DOHH2 (cell line): ENCODE measurements around the gene TCEA2.

Experiments used
- H3F3A ChIP-seq: fragments of 200-600 bp; sonication (generic), shearing (Covaris generic); 2 replicates; pipeline ENCODE4 v1.6.0; 2016; ENCODE audit warnings: antibody characterized with exemption, mild to moderate bottlenecking; ENCODE audit not compliant: control insufficient read depth, insufficient read depth
- H3K27ac ChIP-seq: fragments of 200-600 bp; sonication (generic); 2 replicates; pipeline ENCODE4 v1.5.1; 2014; ENCODE audit warnings: low read depth, mild to moderate bottlenecking, low read length, moderate library complexity
- H3K27me3 ChIP-seq: fragments of 200-600 bp; sonication (generic); 2 replicates; pipeline ENCODE4 v1.6.1; 2014; ENCODE audit warnings: mild to moderate bottlenecking, low read length, mixed read lengths; ENCODE audit not compliant: control insufficient read depth
- H3K36me3 ChIP-seq: fragments of 200-600 bp; sonication (generic); 2 replicates; pipeline ENCODE4 v1.6.1; 2014; ENCODE audit warnings: mild to moderate bottlenecking, low read length, moderate library complexity, mixed read lengths; ENCODE audit not compliant: control insufficient read depth
- H3K4me1 ChIP-seq: fragments of 200-600 bp; sonication (generic); 2 replicates; pipeline ENCODE4 v1.6.1; 2014; ENCODE audit warnings: mild to moderate bottlenecking, low read length, mixed read lengths; ENCODE audit not compliant: control insufficient read depth
- H3K4me2 ChIP-seq: fragments of 200-600 bp; sonication (generic); 2 replicates; pipeline ENCODE4 v1.6.0; 2014; ENCODE audit warnings: mild to moderate bottlenecking, low read length, moderate library complexity
- H3K4me3 ChIP-seq: fragments of 200-600 bp; sonication (generic); 2 replicates; pipeline ENCODE4 v1.5.1; 2014; ENCODE audit warnings: mild to moderate bottlenecking, low read length, mixed read lengths
- H3K79me2 ChIP-seq: fragments of 200-600 bp; sonication (generic); 2 replicates; pipeline ENCODE4 v1.6.1; 2014; ENCODE audit warnings: mild to moderate bottlenecking, low read length, mixed read lengths; ENCODE audit not compliant: control insufficient read depth
- H3K9me2 ChIP-seq: fragments of 200-600 bp; sonication (generic); replicated peaks from 2 replicates; pipeline ENCODE4 v1.6.1; 2014; ENCODE audit warnings: mild to moderate bottlenecking, low read length, mixed read lengths; ENCODE audit not compliant: control insufficient read depth
- H3K9me3 ChIP-seq: fragments of 200-600 bp; sonication (generic); 2 replicates; pipeline ENCODE4 v1.6.1; 2014; ENCODE audit warnings: antibody characterized with exemption, low read length, mixed read lengths; ENCODE audit not compliant: control insufficient read depth, insufficient read depth
- H4K20me1 ChIP-seq: fragments of 200-600 bp; sonication (generic); 2 replicates; pipeline ENCODE4 v1.6.0; 2014; ENCODE audit warnings: low read depth, mild to moderate bottlenecking, antibody characterized with exemption, low read length, moderate library complexity; ENCODE audit not compliant: control insufficient read depth, insufficient read depth
- CTCF ChIP-seq: fragments of 200-600 bp; sonication (generic); IDR thresholded peaks from one replicate; pipeline ENCODE4 v1.5.1; 2014; ENCODE audit warnings: antibody characterized with exemption, mild to moderate bottlenecking, low read depth, low read length; ENCODE audit not compliant: poor library complexity, severe bottlenecking
- EZH2phosphoT487 ChIP-seq: fragments of 200-600 bp; sonication (generic); IDR thresholded peaks from 2 replicates; pipeline ENCODE4 v1.6.1; 2017; ENCODE audit warnings: borderline replicate concordance, mild to moderate bottlenecking, antibody characterized with exemption, low read length, moderate library complexity, mixed read lengths

TCEA2 gene

DNA sequence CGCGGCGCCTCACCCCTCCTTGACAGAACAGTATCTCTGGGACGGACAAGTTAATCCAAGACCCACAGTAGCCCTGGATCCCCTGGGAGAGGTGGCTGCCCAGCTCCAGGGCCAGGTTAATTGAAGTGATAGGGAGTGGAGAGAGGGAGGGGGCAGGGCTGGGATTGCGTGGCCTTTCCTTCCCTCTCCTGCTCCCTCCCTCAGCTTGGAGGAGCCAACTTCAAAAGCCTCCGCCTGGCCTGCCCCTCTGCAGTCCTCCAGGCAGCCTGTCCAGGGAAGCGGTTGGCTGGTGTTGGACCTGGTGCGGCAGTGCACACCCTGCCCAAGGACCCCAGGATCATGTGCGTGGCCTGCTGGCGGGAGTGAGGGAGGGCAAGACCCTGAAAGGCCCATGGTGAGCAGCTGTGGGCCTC, 27.1 kb upstream of the TCEA2 start, which contains the start of gene C20orf204:
TSS of gene C20orf204 (plus strand) at position 250 of the 413 bp plus-strand sequence. CDS start at position 392, 142 bp downstream.
- Histone ChIP-seq H4K20me1 (no peaks in the 10 kb centered on the region), H3K27me3 (no peaks in the 10 kb centered on the region), H3K36me3 (peaks cover 36% of the 10 kb centered on the region), H3K79me2 (no peaks in the 10 kb centered on the region), H3F3A (peaks cover 15% of the 10 kb centered on the region; the same call in 1 of the 2 replicates), H3K4me1 (peaks cover 61% of the 10 kb centered on the region), H3K4me3 (peak within 1 kb of the TSS; percentile 74; the same call in 1 of the 2 replicates), H3K9me2 (no peaks in the 10 kb centered on the region), H3K27ac (peak within 1 kb of the TSS; percentile 70), H3K4me2 (peak within 1 kb of the TSS; percentile 84), H3K9me3 (no peaks in the 10 kb centered on the region)
- TF ChIP-seq CTCF: no peak
- TF ChIP-seq EZH2phosphoT487: no peak

DNA sequence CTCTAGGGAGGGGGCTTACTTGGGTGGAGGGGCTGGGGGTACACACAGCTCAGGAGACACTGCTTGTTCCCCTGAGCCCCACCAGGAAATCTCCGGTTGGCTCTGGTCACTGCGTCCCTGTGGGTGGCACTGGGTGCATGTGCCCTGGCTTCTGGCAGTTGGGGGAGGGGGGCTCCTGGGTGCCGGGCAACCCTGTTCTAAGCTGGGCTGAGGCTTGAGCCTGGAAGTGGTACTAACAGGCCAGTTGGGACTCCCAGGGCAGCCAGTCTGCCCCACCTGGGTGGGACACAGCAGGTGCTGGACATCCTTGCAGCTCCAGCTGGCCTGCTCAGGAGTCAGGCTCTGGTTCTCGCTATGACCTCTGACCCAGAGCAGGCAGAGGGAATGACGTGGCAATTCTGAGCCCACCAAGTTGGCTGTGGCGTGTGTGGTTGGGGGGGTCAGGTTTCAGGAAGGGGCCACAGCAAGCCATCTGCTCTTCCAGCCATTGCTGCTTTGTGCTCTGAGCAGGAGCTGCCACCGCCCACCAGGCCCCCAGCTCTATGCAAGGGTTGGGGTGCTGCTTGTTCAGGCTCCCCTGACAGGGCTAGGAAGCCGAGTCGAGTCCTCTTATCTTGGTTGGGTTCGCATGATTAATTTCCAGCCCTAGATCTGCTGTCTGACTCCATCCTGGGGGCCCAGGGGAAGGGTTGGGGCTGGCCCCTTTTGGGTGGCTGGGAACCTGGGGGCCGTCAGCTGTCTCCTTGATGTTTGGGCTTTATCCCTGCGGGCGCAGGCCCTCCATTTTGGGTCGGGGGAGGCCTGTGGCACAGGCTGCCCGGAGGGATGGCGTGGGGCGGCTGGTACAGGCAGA, 26.4 kb upstream of the TCEA2 start:
- Histone ChIP-seq H3K27me3 (no peaks in the 10 kb centered on the region), H3K9me2 (no peaks in the 10 kb centered on the region), H4K20me1 (no peaks in the 10 kb centered on the region), H3K4me3 (peak overlapping the region; percentile 74; the same call in 1 of the 2 replicates), H3K4me1 (peaks cover 67% of the 10 kb centered on the region), H3F3A (peaks cover 15% of the 10 kb centered on the region; the same call in 1 of the 2 replicates), H3K4me2 (peak overlapping the region; percentile 84), H3K79me2 (no peaks in the 10 kb centered on the region), H3K27ac (peak overlapping the region; percentile 70), H3K36me3 (peaks cover 32% of the 10 kb centered on the region), H3K9me3 (no peaks in the 10 kb centered on the region)
- TF ChIP-seq EZH2phosphoT487 (no peak), CTCF (no peak)

DNA sequence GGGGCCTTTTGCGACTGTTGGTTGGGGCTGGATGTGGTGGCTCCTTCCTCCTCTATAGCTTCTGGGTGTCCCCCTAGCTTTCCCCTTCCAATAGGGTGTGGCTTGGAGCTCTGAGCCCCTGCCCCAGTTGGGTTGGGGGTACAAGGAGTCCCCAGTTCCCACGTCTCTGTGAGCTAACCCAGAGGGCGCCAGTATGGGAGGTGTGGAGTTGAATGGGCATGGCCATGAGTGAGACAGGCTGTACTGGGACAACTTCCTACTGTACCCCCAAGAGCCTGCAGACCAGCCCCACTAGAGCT, 25.9 kb upstream of the TCEA2 start:
- peak overlapping the region; percentile 70 for H3K27ac ChIP-seq
- peak overlapping the region; percentile 74 for H3K4me3 ChIP-seq
- peak overlapping the region; percentile 84 for H3K4me2 ChIP-seq
- no peaks in the 10 kb centered on the region for H3K79me2 ChIP-seq
- peaks cover 73% of the 10 kb centered on the region for H3K4me1 ChIP-seq
- H3K9me3 ChIP-seq: no peaks in the 10 kb centered on the region
- no peaks in the 10 kb centered on the region for H3K9me2 ChIP-seq
- peaks cover 15% of the 10 kb centered on the region; the same call in 1 of the 2 replicates for H3F3A ChIP-seq
- TF ChIP-seq CTCF: no peak
- TF ChIP-seq EZH2phosphoT487: no peak
- no peaks in the 10 kb centered on the region for H4K20me1 ChIP-seq
- no peaks in the 10 kb centered on the region for H3K27me3 ChIP-seq
- peaks cover 26% of the 10 kb centered on the region for H3K36me3 ChIP-seq
